GM18868 (cell line): ENCODE data around the gene GOLT1A.

Source experiments
- ATAC-seq: cut with Tn5 transposase; IDR thresholded peaks from one replicate; pipeline ENCODE4 v1.9.1; 2021; ENCODE audit warnings: mild to moderate bottlenecking, moderate library complexity; ENCODE audit not compliant: unreplicated experiment

Gene GOLT1A

DNA sequence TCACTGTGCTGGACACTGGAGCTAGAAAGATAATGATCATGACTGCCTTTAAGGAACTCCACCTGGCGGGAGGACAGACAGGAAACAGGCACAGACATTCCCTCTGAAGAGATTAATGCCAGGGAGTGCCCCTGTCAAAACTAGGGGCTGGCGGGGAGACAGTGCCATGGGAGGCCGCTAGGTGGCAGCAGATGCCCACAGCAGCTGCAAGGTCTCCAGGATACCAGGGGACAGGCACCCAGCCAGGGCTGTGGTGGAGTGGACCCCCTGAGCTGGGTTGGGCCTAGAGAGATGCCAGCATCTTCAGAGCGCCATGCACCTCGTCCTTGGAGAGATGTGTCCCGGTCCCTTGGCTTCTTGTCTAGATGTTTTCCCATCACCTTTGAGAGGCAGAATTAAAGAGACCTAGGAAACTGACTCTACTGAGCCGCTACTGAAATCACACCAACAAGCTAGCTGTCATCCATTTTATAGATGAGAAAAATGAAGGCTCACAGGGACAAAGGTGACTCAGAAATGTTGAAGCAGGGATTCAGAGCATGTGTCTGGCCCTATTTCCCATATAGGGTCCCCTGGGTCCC lies 51.2 kb downstream of the GOLT1A start:
- no peak for ATAC-seq

DNA sequence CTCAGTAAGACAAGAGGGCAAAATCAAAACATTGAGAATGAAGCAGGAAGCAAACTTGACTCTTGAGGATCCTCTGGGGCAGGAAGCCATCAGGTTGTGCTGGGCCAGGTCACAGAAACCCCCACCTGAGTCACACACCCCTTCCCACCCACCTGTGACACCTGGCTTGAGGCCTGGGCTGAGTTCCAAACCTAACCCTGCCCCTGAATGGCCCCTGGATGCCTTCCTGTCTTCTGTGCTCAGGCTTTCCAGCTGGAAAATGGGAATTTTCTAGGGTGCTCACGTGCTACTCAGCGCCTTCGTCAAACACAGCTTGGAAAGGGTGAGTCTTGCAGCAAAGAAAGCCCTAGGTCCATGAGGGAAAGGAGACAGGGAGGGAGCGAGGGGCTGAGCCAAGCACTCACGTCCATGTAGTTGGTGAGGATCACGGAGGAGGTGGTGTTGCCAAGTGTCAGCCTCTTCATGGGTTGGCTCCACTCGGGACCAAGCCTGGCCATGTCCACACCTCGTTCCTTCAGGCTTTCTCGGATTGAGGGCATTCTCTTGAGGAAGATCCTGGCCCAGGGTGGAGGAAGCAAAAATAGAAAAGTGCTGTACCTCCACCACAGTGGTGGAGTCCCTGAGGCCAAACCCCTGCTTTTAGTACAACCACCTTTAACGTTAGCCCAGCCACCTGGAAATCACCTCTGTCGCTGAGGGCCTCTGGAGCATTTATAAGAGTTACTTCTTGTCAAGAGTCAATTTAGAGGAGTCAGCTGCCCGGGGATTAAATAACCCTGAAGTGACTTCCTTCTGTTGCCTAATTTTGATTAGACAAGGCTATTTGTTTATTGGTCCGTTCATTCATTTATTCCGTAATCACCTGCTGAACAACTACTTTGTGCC lies 51.9 kb downstream of the GOLT1A start:
- no peak for ATAC-seq

- no peak for ATAC-seq
These were observed 55.8 kb downstream of the GOLT1A start for GRCh38 chr1:204157962-204158361.

GRCh38 chr1:204155881-204156280 lies 57.9 kb downstream of the GOLT1A start:
- ATAC-seq = no peak

- ATAC-seq = no peak
These were observed 59.1 kb downstream of the GOLT1A start for GRCh38 chr1:204154568-204155255.

DNA sequence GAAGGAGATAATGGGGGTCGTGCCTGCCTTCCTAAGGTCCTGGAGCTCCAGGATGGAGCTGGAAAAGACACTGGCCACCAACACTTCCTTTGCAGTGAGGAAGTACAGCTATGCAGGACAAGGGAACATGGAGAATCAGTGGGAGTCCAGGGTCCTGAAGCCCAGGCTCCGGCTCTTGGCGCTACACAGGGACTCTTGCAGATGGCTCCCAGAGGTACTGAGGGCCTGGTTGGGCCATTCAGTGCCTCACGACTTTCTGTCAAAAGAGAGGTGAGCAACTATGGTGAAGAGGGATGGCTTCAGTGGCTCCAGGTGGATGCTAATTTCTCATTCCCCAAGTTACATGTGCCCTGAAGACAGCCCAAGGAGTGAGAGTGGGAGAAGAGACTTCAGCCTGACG lies 60.1 kb downstream of the GOLT1A start:
- ATAC-seq = no peak

- ATAC-seq = no peak
These were observed 61.3 kb downstream of the GOLT1A start for GRCh38 chr1:204152310-204153044.

DNA sequence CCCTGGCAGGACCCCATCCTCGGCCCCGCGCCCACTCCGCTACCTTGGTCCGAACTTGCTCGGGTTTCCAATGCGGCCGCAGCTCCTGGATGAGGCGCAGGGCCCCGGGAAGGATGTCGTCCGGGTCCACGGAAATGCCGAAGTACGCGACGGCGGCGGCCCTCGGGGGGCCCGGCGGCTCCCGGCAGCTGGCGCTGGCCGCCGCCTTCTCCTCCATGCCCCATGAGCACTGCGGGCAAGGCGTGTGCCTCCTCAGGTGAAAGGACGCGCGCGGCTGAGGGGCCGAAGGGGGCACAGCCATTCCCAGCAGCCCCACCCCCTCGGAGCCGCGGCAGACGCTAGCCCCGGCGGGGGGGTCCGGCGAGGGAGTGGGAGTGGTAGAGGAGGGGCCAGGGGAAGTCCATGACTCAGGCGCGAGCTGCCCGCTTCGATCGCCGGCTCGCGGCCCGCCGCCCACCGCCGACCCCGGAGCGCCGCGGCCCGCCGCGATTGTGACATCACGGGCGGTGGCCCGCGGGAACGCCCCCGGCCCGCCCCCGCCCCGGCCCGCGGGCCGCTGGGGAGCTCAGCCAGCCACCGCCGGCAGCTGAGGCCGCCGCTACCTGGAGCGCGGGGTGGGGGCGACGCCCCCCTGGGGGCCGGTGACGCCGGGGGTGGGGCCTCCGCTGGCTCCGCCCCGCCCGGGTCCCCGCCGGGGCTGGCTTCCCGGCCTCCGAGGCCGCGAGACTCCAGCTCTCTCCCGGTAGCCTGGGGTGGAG lies 62.1 kb downstream of the GOLT1A start, which contains the start of gene ETNK2:
Gene ETNK2 (minus strand): TSS at position 493 of the 758 bp plus-strand sequence. CDS start 192 bp downstream, at position 301.
- no peak for ATAC-seq

GRCh38 chr1:204150702-204151551 lies 62.9 kb downstream of the GOLT1A start:
- ATAC-seq = no peak

DNA sequence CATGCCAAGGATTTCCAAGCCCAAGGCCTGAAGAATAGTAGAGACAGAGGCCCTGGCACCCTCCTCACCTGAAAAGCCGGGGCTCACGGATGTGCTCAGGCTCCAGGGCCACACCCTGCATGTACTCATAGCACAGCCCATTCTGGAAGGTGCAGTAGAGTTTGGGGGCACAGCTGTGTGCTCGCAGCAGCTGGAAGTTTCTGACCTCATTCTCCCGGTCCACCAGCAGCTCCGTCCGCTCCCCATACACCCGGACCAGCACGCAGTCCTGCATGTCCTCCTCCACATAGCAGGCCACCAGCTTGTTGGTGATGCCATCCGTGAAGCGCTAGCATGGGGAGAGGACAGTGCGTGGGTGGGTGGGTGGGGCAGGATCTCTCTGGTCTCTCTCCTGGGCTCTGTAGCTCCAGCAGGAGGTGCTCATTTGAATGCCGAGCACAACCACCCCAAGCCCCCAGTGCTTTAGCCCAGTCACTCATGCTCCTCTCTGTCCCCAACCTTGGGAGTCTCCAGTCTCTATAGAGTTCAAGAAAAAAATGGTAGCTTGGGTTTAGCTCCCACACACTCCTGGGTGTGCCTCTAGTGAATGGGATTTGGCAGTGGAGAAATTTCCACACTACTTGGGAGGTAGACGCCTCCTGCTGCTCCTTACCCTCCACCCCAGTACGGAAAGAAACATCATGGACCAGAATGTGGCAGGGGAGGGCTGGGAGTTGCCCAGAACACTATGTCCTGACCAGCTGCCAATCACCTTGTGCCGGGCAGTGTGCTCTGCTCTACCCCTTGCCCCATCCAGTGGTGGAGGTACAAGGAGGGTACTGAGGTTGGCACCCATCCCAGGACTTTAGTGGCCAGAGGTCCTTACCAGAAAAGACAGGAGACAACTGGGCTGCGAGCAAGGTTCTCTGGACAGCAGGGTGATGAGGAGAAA lies 63.9 kb downstream of the GOLT1A start:
- no peak for ATAC-seq

DNA sequence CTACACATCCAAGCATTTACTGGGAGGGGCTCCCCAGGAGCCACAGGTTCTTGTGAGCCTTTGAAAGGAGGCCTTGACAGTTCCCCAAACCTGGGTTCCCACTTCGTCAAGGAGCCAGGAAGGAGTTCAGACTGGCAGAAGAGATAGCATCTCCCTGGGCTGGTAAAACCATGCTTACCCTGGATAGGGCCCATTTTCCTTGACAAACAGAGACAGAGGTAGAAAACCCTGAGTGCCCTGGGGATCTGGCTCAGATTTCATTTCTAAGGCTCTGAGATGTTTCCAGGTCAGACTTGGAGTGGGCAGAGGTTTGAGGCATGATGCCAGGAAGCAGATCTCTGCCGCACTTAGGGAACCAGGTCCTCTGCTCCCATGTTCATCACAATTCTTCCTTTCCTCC lies 64.7 kb downstream of the GOLT1A start:
- ATAC-seq = no peak
